H4 (cell line): ENCODE measurements around the gene FLT1. TPM values are rescaled to one million over a fixed set of nuclear protein-coding genes. Genes with fewer than 3 reads are reported as not detected.

Experiments used
- DNase-seq: peaks from one replicate; pipeline ENCODE4 v3.0.0-alpha.2; 2015; ENCODE audit warnings: low spot score
- total RNA-seq: library from RNA; depleted of rRNA; stranded (reverse); fragments of >200 nt; shearing (Covaris generic); gene quantifications from 2 replicates; pipeline ENCODE4 v1.2.3, GENCODE V29; 2014

FLT1 gene
- total RNA-seq, 1 experiment from 2014 or later = 0.43 TPM

DNA sequence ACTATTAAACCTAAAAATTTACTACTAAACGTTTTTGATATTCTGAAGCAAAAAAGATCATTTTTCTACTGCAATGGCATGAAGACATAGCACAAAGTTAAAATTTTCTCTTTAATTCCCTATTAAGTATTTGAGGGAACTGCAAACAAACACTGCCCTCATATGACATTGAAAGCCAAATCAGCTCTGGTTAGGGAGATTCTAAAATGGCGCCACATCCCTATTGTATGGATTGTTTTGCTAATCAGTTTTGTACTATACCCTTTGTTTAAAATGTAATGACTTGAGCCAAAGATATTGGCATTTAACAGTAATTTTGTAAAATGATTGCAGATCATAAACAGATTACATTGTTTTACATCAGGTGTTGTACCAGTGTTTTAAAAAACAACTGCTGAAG lies 65.8 kb downstream of the FLT1 start:
- DNase-seq = no peak

DNA sequence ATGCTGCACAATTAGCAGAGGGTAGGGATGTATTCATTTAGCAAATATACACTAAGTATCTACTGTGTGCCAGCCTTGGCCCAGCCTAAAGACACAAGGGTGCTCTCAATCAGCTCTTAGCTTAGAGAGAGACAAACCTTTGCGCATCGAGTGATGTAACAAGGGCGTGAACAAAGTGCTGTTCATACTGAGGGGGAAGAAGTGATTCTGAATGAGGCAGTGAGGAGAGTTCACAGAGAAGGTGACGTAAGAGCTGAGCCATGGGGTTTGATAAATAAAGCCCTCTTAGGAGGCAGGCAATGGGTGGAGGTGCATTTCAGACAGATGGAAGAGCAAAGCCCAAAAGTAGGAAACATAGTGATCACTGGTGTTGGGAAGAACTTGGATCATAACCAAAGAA lies 68.5 kb downstream of the FLT1 start:
- DNase-seq = no peak

GRCh38 chr13:28425793-28426192 lies 69.1 kb downstream of the FLT1 start:
- DNase-seq = no peak

GRCh38 chr13:28424541-28424940 lies 70.4 kb downstream of the FLT1 start:
- DNase-seq = no peak

- DNase-seq = no peak
These were observed 71.9 kb downstream of the FLT1 start for GRCh38 chr13:28423010-28423409.

DNA sequence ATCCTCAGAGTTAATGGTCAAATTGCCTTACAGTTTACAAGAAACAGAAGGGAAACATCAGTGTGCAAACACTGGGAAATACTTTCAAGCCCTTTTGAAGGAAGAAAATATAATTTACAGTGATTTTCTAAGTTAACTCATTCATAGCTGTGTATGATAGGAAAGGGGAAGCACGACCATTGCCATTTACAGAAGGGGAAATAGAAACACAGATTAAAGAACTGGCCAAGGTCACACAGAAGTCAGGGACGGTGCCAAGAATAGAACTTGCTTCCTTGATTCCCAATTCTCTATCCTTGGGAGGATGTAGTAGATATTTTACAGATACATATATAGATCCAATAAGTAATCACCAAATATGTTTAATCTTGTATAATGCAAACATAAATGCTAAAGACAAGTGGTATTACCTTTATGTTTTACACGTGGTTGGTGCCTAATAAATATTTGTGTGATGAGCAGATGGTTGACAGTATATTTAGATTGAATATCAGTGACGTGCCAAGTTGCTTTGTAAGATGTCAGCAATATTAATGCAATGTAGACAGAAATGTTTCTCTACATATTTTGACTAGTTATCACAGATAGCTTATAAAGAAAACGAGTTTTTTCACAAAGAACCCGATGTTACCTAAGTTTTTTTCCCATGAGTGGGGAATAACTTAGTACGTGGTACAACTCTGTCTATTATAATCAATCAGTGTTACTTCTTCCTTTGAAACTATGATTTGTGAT lies 73.1 kb downstream of the FLT1 start:
- no peak for DNase-seq

- DNase-seq = no peak
These were observed 74.2 kb downstream of the FLT1 start for GRCh38 chr13:28420704-28421103.

DNA sequence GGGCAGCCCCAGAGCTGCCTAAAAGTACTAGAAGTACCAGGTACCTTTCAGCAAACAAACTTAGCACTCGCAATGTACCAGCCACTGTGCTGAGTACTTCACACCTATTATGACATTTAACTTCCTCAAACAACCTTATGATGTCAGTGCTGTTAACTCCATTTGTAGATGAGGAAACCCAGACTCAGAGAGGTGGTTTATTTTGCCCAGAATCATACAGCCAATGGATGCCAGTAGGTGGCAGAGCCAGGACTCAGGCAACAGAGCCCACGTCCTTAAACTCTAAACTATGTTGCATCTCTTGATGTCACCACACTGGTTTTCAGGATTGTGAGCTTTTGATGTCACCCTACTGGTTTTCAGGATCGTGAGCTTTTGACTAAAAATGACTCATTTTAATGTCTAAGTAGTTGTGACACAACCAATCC lies 78.9 kb downstream of the FLT1 start:
- no peak for DNase-seq

DNA sequence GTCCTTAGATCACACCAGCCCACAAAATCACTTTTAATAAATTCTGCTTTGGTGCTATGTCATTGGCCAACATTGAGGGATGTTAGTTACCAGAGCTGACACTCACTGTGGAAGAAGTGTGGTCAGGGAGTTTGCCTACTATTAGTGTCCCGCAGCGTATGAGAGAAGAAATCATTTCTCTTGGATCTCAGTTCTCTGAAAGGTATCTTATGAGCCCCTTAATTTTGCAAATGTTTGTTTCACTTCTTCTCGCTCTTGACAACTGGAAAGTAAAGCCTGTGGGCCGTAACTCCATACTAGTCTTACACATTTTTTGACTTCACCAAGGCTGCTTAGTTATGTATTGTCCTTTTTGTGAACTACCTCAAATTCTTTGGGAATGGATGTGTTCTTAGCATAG lies 80.9 kb downstream of the FLT1 start:
- DNase-seq = no peak

- DNase-seq = no peak
These were observed 81.9 kb downstream of the FLT1 start for GRCh38 chr13:28412981-28413380.

DNA sequence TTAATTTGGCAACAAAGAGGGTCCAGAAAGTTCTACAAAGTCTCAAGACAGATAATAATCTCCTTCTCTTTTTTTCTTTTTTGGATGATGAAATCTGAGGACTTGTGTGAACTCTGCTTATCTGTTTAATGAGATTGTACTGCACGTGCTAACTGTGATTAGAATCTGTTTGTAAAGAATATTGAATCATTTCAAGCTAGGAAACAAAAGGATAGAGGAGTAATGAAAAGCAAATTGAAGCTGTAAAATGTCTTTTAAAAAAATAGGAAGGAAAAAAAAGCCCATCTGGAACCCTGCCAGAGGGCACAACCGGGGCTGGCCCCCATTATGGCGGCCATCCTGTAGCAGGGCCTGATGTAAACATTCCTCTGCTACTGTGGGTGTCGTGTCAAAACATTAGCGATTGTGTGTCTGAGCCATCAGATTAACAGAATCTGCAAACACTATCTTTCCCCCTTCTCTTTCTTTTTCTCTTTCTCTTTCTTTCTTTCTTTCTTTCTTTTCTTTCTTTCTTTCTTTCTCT lies 83.0 kb downstream of the FLT1 start:
- peak; percentile 11 for DNase-seq

- DNase-seq = no peak
These were observed 84.8 kb downstream of the FLT1 start for GRCh38 chr13:28410096-28410495.

DNA sequence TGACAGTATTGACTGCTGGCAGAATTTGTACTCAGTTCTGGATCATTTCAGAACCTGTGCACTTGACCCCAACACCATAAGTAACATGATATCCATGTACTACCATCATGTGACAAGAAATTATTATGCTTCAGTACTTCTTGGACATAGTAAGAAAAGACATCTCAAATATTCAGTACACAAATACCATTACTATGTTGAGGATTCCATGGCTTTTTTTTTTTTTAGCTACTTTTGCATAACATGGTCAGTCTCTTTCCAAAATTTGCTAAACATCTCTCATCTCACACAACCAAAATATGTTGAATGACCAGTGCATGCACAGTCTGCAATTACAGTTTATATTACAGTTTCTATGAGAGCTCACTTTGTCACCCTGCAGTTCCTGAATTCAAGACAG lies 85.3 kb downstream of the FLT1 start:
- DNase-seq = no peak

DNA sequence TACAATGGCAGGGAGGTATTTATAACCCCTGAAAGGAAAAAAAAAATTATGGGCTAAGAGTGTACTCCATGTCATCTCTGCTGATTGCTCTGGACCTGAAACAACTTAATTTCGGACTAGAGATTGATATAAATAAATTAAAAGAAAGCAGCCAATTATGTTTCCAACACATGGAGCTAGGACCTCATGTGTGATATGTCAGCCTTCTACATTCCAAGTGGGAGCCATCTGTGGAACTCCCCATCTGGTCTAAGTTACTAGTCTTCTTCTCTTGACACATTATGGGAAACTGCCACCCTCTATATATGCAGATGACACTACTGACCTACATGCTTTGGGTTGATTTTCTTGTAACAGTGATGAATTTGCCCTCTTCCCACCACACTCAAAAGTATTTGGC lies 86.1 kb downstream of the FLT1 start:
- no peak for DNase-seq

DNA sequence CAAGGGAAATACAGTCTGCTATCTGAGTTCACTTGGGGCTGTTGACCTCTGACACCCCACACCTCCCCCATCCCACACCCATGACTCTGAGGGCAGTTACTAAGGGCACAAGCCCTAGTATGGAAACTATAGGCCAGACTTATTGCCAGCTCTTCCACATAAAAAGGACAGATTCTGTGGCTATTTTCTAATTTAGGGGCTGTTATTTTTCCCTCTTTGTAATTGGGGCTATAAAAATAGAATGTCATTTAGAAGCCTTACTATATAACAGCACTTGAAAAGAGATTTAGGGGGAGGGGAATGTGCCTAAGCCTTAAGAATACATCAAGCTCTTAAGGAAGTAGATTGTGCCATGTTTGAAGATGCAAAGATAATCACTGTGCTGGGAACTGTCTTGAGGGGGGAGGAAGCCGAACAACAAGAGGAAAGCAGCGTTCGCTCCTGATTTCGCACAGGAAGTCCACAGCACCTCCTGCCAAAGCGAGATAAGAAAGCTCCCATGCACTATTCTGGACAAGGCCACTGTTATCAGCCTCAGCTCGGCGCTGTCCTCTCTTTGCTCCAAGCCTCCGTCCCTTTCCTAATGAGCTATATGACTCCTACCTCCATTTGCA lies 86.6 kb downstream of the FLT1 start:
- DNase-seq = no peak

GRCh38 chr13:28406733-28407266 lies 88.1 kb downstream of the FLT1 start:
- DNase-seq = no peak

DNA sequence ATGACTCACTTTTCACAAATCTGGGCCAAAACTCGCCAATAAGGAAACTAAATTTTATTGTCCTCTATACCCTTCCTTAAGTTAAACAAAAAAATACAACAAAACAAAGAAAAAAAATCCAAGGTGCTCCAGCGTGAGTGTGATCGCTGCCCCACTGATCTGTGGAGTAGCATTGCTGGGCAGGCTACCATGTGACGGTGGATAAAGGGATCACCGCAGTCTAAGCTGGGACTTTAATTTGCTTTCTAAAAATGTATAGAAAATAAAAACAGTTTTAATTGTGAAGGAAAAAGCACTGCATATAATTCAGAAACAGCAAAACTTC lies 92.9 kb downstream of the FLT1 start:
- DNase-seq = no peak

DNA sequence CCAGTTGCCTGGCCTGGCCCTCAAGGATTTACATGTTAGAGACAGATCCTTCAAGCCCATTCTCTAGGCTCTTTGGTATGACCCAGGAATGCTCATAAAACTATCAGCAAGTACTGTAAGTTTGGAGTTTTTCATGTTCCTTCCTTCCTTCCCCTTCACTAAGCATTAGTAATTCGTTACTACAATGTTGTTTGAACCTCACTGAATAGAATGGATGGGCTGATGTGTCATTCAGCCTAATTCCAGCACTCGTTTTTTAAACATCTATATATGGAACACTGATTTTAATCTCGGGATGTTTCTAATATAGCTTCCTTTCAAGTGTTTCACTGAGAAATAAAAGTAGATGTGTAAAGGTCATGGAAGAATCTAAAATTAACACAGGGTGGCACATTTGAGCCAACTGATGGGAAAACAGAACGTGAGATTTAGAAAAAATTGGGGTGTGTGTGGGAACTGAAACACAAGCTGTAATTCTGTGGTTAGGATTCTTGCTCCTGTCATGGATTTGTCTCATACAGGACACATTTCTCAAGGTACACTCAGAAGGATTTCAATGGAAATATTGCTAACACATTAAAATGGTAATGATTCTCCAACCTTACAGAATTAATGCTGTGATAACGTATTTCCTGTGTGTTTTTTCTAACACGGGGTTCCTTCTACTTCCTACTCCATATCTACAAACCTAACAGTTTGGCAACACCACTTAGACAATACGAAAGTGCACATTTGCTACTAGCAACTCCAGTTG lies 93.4 kb downstream of the FLT1 start:
- DNase-seq = peak; percentile 55

DNA sequence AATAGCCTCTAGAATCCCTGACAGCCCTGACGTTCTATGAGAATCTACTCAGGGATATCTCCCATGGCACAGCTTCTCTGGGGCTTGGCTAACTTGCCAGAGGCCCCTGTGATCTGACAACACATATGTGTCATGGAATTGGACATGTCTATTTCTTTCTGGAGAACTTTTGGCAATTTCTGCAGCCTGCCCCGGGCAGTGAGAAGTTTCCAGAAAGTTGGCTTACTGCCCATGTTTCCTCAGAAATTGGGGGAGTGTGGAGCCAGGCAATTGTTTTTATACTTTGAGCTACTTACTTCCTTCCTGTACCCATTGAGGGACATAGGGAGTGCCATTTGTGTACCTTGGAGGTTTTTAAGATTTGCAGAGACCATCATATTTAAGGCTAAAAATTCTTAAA lies 98.9 kb downstream of the FLT1 start:
- DNase-seq = no peak

DNA sequence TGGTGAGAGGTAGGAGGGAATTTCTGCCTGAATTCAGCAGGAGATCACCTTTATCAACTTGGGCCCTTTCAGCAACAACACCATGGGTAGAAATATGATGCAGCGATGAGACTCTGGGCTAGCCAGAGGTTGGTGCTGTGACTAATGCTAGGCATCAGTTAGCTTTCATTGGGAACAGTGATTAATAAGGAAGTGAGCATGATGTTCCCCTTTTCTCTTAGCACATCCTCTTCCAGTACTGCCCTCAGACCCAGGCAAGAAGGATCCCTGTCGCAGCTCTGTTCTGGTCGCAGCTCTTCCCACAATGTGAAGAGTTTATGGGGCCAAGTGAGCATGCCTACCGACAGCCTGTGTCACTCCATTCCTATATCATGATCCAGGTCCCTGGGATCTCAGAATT lies 100.5 kb downstream of the FLT1 start:
- DNase-seq = no peak

GRCh38 chr13:28392896-28393505 lies 101.9 kb downstream of the FLT1 start:
- DNase-seq = no peak

- DNase-seq = peak; percentile 19
These were observed 102.5 kb downstream of the FLT1 start for GRCh38 chr13:28392428-28392827.
